GM12878 (cell line): ENCODE data around the gene NT5DC4. TPM values are rescaled to one million over a fixed set of nuclear protein-coding genes. Genes with fewer than 3 reads are reported as not detected.
A peak's percentile ranks its signal among the peaks of the same experiment; 100 is the strongest.

ENCODE experiments used
- ATF7 ChIP-seq: fragments of 450-650 bp; IDR thresholded peaks from 2 replicates; pipeline ENCODE4 v1.6.1; 2016; ENCODE audit warnings: low read depth, mild to moderate bottlenecking
- BACH1 ChIP-seq: fragments of 450-650 bp; IDR thresholded peaks from 2 replicates; pipeline ENCODE4 v1.6.1; 2017; ENCODE audit warnings: mild to moderate bottlenecking, borderline replicate concordance
- BCL11A ChIP-seq: IDR thresholded peaks from 2 replicates; pipeline ENCODE4 v1.6.1; 2011; ENCODE audit warnings: low read depth, low read length
- CBX3 ChIP-seq: fragments of 200-600 bp; sonication (generic); IDR thresholded peaks from 2 replicates; pipeline ENCODE4 v1.6.1; 2016; ENCODE audit warnings: low read depth, borderline replicate concordance
- E2F8 ChIP-seq: fragments of 450-650 bp; IDR thresholded peaks from 2 replicates; pipeline ENCODE4 v1.6.1; 2018; ENCODE audit warnings: mild to moderate bottlenecking, low read depth, moderate library complexity; ENCODE audit not compliant: partially characterized antibody
- ELK1 ChIP-seq: IDR thresholded peaks from 2 replicates; pipeline ENCODE4 v1.6.1; 2012; ENCODE audit warnings: low read depth, low read length, improper control_type of control experiment
- HDAC2 ChIP-seq: fragments of 200-600 bp; sonication (generic); IDR thresholded peaks from 2 replicates; pipeline ENCODE4 v1.6.1; 2017
- KAT2A ChIP-seq: conservative IDR thresholded peaks from 2 replicates; pipeline ENCODE4 v1.6.1; 2011; ENCODE audit warnings: low read depth, low read length; ENCODE audit not compliant: control insufficient read depth
- MAX ChIP-seq: IDR thresholded peaks from 2 replicates; pipeline ENCODE4 v1.6.1; 2012; ENCODE audit warnings: low read depth, low read length, improper control_type of control experiment
- MTA2 ChIP-seq: fragments of 450-650 bp; IDR thresholded peaks from 2 replicates; pipeline ENCODE4 v1.6.1; 2016; ENCODE audit warnings: low read depth, mild to moderate bottlenecking, moderate library complexity
- MXI1 ChIP-seq: fragments of 150-350 bp; IDR thresholded peaks from 2 replicates; pipeline ENCODE4 v1.6.1; 2011; ENCODE audit warnings: low read depth, mild to moderate bottlenecking, inconsistent platforms, low read length, improper control_type of control experiment
- MYB ChIP-seq: fragments of 150-350 bp; IDR thresholded peaks from 2 replicates; pipeline ENCODE4 v1.6.1; 2014; ENCODE audit warnings: mild to moderate bottlenecking, low read depth, low read length, borderline replicate concordance
- NFYB ChIP-seq: IDR thresholded peaks from 2 replicates; pipeline ENCODE4 v1.6.1; 2011; ENCODE audit warnings: low read depth, mild to moderate bottlenecking, low read length, improper control_type of control experiment, moderate library complexity; ENCODE audit not compliant: insufficient read depth
- PAX5 ChIP-seq: IDR thresholded peaks from 2 replicates; pipeline ENCODE4 v1.6.1; 2011; ENCODE audit warnings: low read depth, low read length, borderline replicate concordance
- PKNOX1 ChIP-seq: fragments of 450-650 bp; IDR thresholded peaks from 2 replicates; pipeline ENCODE4 v1.6.1; 2016; ENCODE audit warnings: mild to moderate bottlenecking
- SIX5 ChIP-seq: IDR thresholded peaks from 2 replicates; pipeline ENCODE4 v1.6.1; 2011; ENCODE audit warnings: mild to moderate bottlenecking, low read depth, low read length, moderate library complexity; ENCODE audit not compliant: severe bottlenecking
- SKIL ChIP-seq: fragments of 450-650 bp; IDR thresholded peaks from 2 replicates; pipeline ENCODE4 v1.6.1; 2017; ENCODE audit warnings: mild to moderate bottlenecking, low read depth, inconsistent platforms; ENCODE audit not compliant: poor library complexity, severe bottlenecking
- SMAD5 ChIP-seq: IDR thresholded peaks from 2 replicates; pipeline ENCODE4 v1.6.1; 2016; ENCODE audit warnings: antibody characterized with exemption, low read depth
- SUPT20H ChIP-seq: IDR thresholded peaks from 2 replicates; pipeline ENCODE4 v1.6.1; 2011; ENCODE audit warnings: low read depth, mild to moderate bottlenecking, low read length, moderate library complexity, borderline replicate concordance; ENCODE audit not compliant: control insufficient read depth
- USF1 ChIP-seq: IDR thresholded peaks from 2 replicates; pipeline ENCODE4 v1.6.1; 2011; ENCODE audit warnings: borderline replicate concordance, low read depth, mild to moderate bottlenecking, moderate library complexity, mixed read lengths, low read length; ENCODE audit not compliant: insufficient read depth; ENCODE audit errors: extremely low read length
- WRNIP1 ChIP-seq: IDR thresholded peaks from 2 replicates; pipeline ENCODE4 v1.6.1; 2011; ENCODE audit warnings: low read depth, low read length, improper control_type of control experiment, borderline replicate concordance
- YY1 ChIP-seq: IDR thresholded peaks from 2 replicates; pipeline ENCODE4 v1.6.1; 2011; ENCODE audit warnings: low read depth, mild to moderate bottlenecking, low read length
- polyA plus RNA-seq, 11 experiments: library from polyadenylated mRNA; depleted of rRNA in 4 of 11; unstranded in 6 of 11; stranded (reverse) in 5 of 11; fragments of >200 nt; fragmentation: Nextera tagmentation in 4 of 11; fragmentation: Illumina TruSeq in 1 of 11; extraction: Ambion mirVana in 4 of 11; extraction: Trizol in 1 of 11; gene quantifications; 1 replicate in 1 of 11; 2 replicates in 10 of 11; pipeline versions ENCODE4 v1.2.1 to v1.2.3, GENCODE V29; 2011 to 2016; ENCODE audit warnings: inconsistent platforms in 2 of 11, missing spikeins in 2 of 11, low read depth in 1 of 11
- total RNA-seq, 4 experiments: library from RNA; depleted of rRNA in 3 of 4; stranded (reverse); fragments of >200 nt in 3 of 4; fragmentation: Illumina TruSeq in 1 of 4; extraction: Trizol in 1 of 4; gene quantifications; 2 replicates each; pipeline versions ENCODE4 v1.2.1 to v1.2.3, GENCODE V29; 2013 to 2021

NT5DC4 gene
- total and polyA plus RNA-seq, 10 of the 15 experiments (the other 5 are each of a cell fraction or from before 2014, with no cell fraction given): 0.04 to 2.6 (median 0.32) TPM; not detected in 2

- TF ChIP-seq ATF7 (0 out of 2 replicates have a peak, but pooled peaks have one; percentile 33), SMAD5 (no peak), WRNIP1 (no peak), SIX5 (no peak), KAT2A (no peak), HDAC2 (no peak), USF1 (no peak), NFYB (no peak), PKNOX1 (no peak), YY1 (peak; percentile 47; the same call in 1 of the 2 replicates), MYB (no peak), ELK1 (no peak), SUPT20H (no peak), E2F8 (no peak), MAX (no peak), PAX5 (no peak), SKIL (no peak), BACH1 (no peak), BCL11A (no peak), MXI1 (no peak), CBX3 (no peak), MTA2 (peak; percentile 37; the same call in 1 of the 2 replicates)
Observed at GRCh38 chr2:112690853-112691401, 29.9 kb upstream of the NT5DC4 start (continued).
